Ishikawa (cell line): ENCODE data around the gene ADARB1.

Experiments
- CEBPB ChIP-seq: IDR thresholded peaks from 2 replicates; pipeline ENCODE4 v1.6.1; 2012
- CREB1 ChIP-seq: IDR thresholded peaks from 2 replicates; pipeline ENCODE4 v1.6.1; 2012; ENCODE audit warnings: low read depth
- EGR1 ChIP-seq: IDR thresholded peaks from 2 replicates; pipeline ENCODE4 v1.6.1; 2012
- EP300 ChIP-seq: IDR thresholded peaks from 2 replicates; pipeline ENCODE4 v1.6.1; 2012; ENCODE audit warnings: borderline replicate concordance
- FOXM1 ChIP-seq: IDR thresholded peaks from 2 replicates; pipeline ENCODE4 v1.6.1; 2012; ENCODE audit warnings: low read depth, borderline replicate concordance
- MAX ChIP-seq: IDR thresholded peaks from 2 replicates; pipeline ENCODE4 v1.6.1; 2012
- NFIC ChIP-seq: IDR thresholded peaks from 2 replicates; pipeline ENCODE4 v1.6.1; 2012
- RAD21 ChIP-seq: IDR thresholded peaks from 2 replicates; pipeline ENCODE4 v1.6.1; 2012; ENCODE audit warnings: low read depth
- REST ChIP-seq: IDR thresholded peaks from 2 replicates; pipeline ENCODE4 v1.6.1; 2012; ENCODE audit warnings: low read depth, mild to moderate bottlenecking
- TAF1 ChIP-seq: IDR thresholded peaks from 2 replicates; pipeline ENCODE4 v1.6.1; 2012; ENCODE audit warnings: low read depth, mild to moderate bottlenecking
- TCF12 ChIP-seq: IDR thresholded peaks from 2 replicates; pipeline ENCODE4 v1.6.1; 2012; ENCODE audit warnings: low read depth
- TEAD4 ChIP-seq: IDR thresholded peaks from 2 replicates; pipeline ENCODE4 v1.6.1; 2012
- USF1 ChIP-seq: IDR thresholded peaks from 2 replicates; pipeline ENCODE4 v1.6.1; 2012
- YY1 ChIP-seq: IDR thresholded peaks from 2 replicates; pipeline ENCODE4 v1.6.1; 2012; ENCODE audit warnings: low read depth
- ZBTB7A ChIP-seq: IDR thresholded peaks from 2 replicates; pipeline ENCODE4 v1.6.1; 2012; ENCODE audit warnings: low read depth

ADARB1 gene

GRCh38 chr21:45262616-45263015 is 188.2 kb downstream of the ADARB1 start:
- no peak for TF ChIP-seq TCF12
- no peak for TF ChIP-seq REST
- TF ChIP-seq RAD21 = no peak
- TF ChIP-seq EP300 = no peak
- no peak for TF ChIP-seq ZBTB7A
- TF ChIP-seq TAF1 = no peak
- TF ChIP-seq USF1 = no peak
- no peak for TF ChIP-seq CREB1
- TF ChIP-seq MAX = no peak
- no peak for TF ChIP-seq TEAD4
- TF ChIP-seq NFIC = no peak
- no peak for TF ChIP-seq CEBPB

- no peak for TF ChIP-seq ZBTB7A
- no peak for TF ChIP-seq YY1
- TF ChIP-seq EGR1 = no peak
- no peak for TF ChIP-seq MAX
- no peak for TF ChIP-seq USF1
- no peak for TF ChIP-seq TAF1
- TF ChIP-seq EP300 = no peak
- no peak for TF ChIP-seq FOXM1
- no peak for TF ChIP-seq TEAD4
- TF ChIP-seq CEBPB = no peak
- no peak for TF ChIP-seq RAD21
- no peak for TF ChIP-seq CREB1
- TF ChIP-seq TCF12 = no peak
- no peak for TF ChIP-seq NFIC
- TF ChIP-seq REST = no peak
Observed at GRCh38 chr21:45263534-45263933, 189.2 kb downstream of the ADARB1 start.

GRCh38 chr21:45264146-45264911 is 189.9 kb downstream of the ADARB1 start:
- TF ChIP-seq CEBPB = no peak
- no peak for TF ChIP-seq YY1
- TF ChIP-seq FOXM1 = no peak
- no peak for TF ChIP-seq MAX

- TF ChIP-seq REST (no peak), NFIC (no peak), ZBTB7A (no peak), FOXM1 (no peak), USF1 (no peak), TCF12 (no peak), CEBPB (no peak), RAD21 (no peak)
Observed at GRCh38 chr21:45264912-45265515, 190.6 kb downstream of the ADARB1 start.
